DND-41 (cell line): ENCODE results near the gene CIBAR2.

Experiments used
- CTCF ChIP-seq: IDR thresholded peaks from 2 replicates; pipeline ENCODE4 v1.5.1; 2012; ENCODE audit warnings: borderline replicate concordance, low read length, moderate library complexity, mild to moderate bottlenecking; ENCODE audit not compliant: poor library complexity, severe bottlenecking; ENCODE audit errors: extremely low read depth
- EZH2 ChIP-seq: IDR thresholded peaks from 3 replicates; pipeline ENCODE4 v1.6.1; 2012; ENCODE audit warnings: borderline replicate concordance, low read depth, mild to moderate bottlenecking, moderate library complexity, low read length, inconsistent platforms; ENCODE audit not compliant: severe bottlenecking

GRCh38 chr16:85089525-85089924, 22.7 kb downstream of the CIBAR2 start:
- TF ChIP-seq CTCF, result no peak
- no peak for TF ChIP-seq EZH2
